GM18498 (cell line): ENCODE measurements around the gene ERP44.
"Not testable (repeated sequence)": the region's sequence is repeated elsewhere in the genome, so short reads cannot be mapped to it uniquely, and the experiment has no call there.

ENCODE experiments used
- ATAC-seq: cut with Tn5 transposase; IDR thresholded peaks from one replicate; pipeline ENCODE4 v1.9.1; 2021; ENCODE audit warnings: mild to moderate bottlenecking, moderate library complexity; ENCODE audit not compliant: unreplicated experiment

Gene ERP44

GRCh38 chr9:100070104-100071041 lies 28.4 kb downstream of the ERP44 start:
- no peak for ATAC-seq

- not testable (repeated sequence) for ATAC-seq
Observed at GRCh38 chr9:100069068-100069467, 29.7 kb downstream of the ERP44 start.

GRCh38 chr9:100067990-100068389 lies 30.8 kb downstream of the ERP44 start:
- not testable (repeated sequence) for ATAC-seq

DNA sequence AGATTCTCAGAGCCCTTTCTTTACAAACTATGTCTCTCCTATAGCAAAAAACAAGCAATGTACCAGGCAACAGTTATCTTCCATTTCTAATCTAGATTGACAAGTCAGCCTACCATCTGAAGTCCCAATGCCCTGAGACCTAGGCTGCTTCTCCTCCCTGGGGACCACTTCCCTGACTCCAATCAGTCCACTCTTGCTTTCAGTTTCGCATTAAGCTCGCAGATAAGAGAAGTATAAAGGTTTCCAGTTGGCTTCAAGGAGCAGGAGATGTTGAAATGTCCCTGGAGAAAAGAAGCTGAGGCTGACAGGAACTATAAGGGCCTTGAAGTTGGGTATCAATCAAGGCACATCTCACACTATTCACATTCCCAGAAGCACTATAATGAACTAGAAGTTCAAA lies 32.3 kb downstream of the ERP44 start:
- ATAC-seq, result peak; percentile 90

- no peak for ATAC-seq
Observed at GRCh38 chr9:100064872-100065581, 33.8 kb downstream of the ERP44 start.

DNA sequence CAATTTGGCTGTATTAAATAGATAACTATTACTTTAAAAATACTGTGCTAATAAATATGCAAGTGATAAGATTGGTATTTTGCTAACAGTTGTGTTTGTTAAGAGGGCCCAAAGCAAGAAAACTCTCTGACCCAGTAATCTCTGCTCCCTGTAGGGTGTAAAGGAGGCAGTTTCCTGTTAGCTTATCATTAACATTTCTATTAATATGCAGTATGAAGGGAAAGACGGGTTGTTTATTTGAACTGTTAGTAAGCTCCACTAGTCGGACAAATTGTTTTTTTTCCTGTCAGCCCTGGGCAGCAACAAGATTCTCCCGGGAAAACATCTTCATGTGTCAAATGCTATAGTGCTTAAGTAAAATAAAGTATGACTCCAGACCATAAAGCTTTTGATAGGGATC lies 35.6 kb downstream of the ERP44 start:
- ATAC-seq, result no peak

- not testable (repeated sequence) for ATAC-seq
Observed at GRCh38 chr9:100062683-100063082, 36.1 kb downstream of the ERP44 start.

DNA sequence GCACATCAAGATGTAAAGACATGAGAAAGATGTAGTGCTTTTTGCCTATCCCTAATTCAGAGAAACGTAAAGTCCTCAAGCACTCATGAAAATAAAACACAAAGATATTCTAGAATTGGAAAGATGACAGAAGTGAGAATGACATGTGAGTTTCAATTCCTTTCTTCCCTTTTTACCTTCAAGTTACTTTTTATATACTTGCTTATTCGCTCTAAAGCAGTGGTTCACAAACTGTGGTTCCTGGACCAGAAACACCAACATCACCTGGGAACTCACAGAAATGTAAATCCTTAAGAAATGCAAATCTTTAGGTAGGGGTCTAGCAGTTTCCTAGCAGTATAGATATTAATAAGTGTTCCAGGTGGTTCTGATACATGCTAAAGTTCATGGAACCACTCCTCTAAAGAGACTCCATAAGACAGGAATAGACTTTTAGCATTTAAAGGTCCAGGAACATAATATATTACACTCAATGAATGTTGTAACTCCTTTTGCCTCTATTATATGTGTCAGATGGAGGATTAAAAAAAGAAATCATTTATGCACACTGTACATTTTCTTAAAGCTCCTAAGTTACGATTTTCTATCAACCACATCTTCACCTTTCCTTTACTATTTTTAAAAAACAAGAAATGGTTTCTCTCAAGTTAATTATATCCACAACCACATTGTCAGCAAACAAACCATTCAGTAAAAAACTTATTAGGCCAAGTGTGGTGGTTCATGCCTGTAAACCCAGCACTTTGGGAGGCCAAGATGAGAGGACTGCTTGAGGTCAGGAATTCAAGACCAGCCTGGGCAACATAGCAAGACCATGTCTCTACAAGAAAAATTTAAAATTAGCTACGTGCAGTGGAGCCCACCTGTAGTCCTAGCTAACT lies 39.9 kb downstream of the ERP44 start:
- peak; percentile 77 for ATAC-seq

GRCh38 chr9:100057624-100058023 lies 41.2 kb downstream of the ERP44 start:
- no peak for ATAC-seq

DNA sequence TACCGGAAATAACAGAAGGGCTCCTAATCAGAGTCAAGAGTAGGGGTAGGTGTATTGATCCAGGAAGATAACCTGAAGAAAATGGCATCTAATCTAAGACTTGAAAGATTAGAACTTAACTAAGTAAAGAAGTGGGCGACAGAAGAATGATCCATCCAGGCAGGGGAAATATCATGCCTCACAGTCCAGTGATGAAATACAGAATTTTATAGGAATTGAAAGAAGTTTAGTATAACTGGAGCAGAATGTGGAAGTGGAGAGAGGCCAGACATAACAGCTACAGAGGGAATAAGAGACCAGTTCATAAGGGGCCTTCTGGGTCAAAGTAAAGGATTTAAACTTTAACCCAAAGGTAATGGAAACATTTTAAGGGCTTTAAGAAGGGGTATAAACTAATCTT lies 42.2 kb downstream of the ERP44 start:
- no peak for ATAC-seq

DNA sequence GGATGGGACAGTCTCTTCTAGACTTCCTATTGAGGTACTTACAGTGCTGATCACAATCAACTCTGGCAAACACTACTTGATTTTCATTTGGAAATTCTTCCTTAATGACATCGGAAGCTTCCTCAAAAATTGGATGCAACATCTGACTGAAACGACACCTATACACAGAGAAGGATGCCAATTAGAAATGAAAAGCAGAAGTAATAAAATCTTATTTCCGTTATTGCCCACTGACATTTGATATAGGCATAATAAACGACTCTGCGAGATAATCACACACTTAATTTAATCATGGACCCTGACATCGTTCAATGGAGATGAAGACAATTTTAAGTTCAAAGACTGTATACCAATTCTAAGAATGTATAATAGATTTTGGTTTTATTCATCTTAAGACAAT lies 46.4 kb downstream of the ERP44 start:
- ATAC-seq, result no peak

GRCh38 chr9:100049551-100049950 lies 49.2 kb downstream of the ERP44 start:
- ATAC-seq, result no peak

- ATAC-seq, result no peak
Observed at GRCh38 chr9:100038472-100038871, 60.3 kb downstream of the ERP44 start.

GRCh38 chr9:100033877-100034551 lies 64.8 kb downstream of the ERP44 start:
- no peak for ATAC-seq

- ATAC-seq, result peak; percentile 46
Observed at GRCh38 chr9:100030548-100030947, 68.3 kb downstream of the ERP44 start.

DNA sequence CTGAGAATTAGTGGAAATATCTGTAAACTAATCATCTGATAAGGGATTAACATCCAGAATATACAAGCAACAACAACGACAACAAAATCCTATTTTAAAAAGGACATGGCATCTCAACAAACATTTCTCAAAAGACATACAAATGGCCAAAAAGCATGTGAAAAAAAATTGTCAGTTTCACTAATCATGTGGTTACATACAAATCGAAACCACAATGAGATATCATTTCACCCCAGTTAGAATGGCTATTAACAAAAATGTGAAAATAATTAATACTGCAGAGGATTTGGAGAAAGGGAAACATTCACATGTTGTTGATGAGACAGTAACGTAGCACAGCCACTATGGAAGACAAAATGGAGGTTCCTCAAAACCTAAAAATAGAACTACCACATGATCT lies 69.5 kb downstream of the ERP44 start:
- no peak for ATAC-seq

GRCh38 chr9:100028201-100028784 lies 70.5 kb downstream of the ERP44 start:
- peak; percentile 88 for ATAC-seq

- no peak for ATAC-seq
Observed at GRCh38 chr9:100027543-100027942, 71.3 kb downstream of the ERP44 start.

GRCh38 chr9:100021931-100022330 lies 76.9 kb downstream of the ERP44 start:
- ATAC-seq, result no peak

DNA sequence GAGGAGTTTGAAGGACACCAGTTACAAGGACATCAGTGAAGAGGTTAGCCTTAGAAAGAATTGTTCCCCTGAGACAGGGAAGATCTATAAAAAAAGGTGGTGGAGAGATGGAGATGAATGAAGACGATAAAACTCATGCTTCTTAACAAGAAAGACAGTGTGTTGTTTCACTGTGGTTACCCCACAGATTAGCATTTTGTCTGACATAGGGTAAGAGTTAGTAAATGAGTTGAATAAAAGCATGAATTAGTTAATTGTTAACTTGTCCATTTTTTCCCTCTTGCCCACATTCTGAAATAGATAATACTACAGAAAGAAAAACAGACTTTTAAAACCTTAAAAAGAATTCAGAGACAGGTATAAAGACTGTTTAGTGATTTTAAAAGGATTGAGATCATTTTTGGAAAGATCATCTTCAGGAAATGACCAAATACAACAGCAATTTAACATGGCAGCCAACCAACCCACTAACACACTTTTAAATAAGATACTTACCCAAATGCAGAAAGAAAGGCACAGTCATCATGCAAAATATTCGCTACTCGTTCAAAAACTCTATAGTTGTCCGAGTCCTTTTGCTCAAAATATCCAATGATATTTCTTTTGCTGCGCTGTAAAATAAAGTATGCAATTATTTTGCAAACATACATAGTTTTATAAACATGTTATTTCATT lies 78.5 kb downstream of the ERP44 start:
- no peak for ATAC-seq
